HUES48 (cell line): ENCODE measurements around the gene OTUD1.
A peak's percentile ranks its signal among the peaks of the same experiment; 100 is the strongest.

Experiments used
- H3K27ac ChIP-seq: one replicate; pipeline ENCODE4 v1.7.0; 2013; ENCODE audit warnings: low read depth, low read length, inconsistent platforms
- H3K27me3 ChIP-seq: 2 replicates; pipeline ENCODE4 v1.6.1; 2013; ENCODE audit warnings: mild to moderate bottlenecking, low read length; ENCODE audit not compliant: control insufficient read depth, insufficient read depth
- H3K36me3 ChIP-seq: 2 replicates; pipeline ENCODE4 v1.6.1; 2013; ENCODE audit warnings: low read length; ENCODE audit not compliant: control insufficient read depth, insufficient read depth
- H3K4me1 ChIP-seq: 2 replicates; pipeline ENCODE4 v1.6.1; 2013; ENCODE audit warnings: mild to moderate bottlenecking, low read length; ENCODE audit not compliant: control insufficient read depth, insufficient read depth
- H3K4me3 ChIP-seq: 2 replicates; pipeline ENCODE4 v1.5.1; 2013; ENCODE audit warnings: mild to moderate bottlenecking, low read depth, low read length
- H3K9ac ChIP-seq: 2 replicates; pipeline ENCODE4 v1.6.1; 2013; ENCODE audit warnings: mild to moderate bottlenecking, low read depth, low read length, moderate library complexity
- H3K9me3 ChIP-seq: 2 replicates; pipeline ENCODE4 v1.6.1; 2013; ENCODE audit warnings: low read length; ENCODE audit not compliant: control insufficient read depth, insufficient read depth

The OTUD1 gene

GRCh38 chr10:23404461-23404980 is 34.4 kb upstream of the OTUD1 start:
- H3K4me1 ChIP-seq, result peaks cover 6% of the 10 kb centered on the region; the same call in 1 of the 2 replicates
- no peak overlapping the region for H3K9ac ChIP-seq
- no peaks in the 10 kb centered on the region for H3K9me3 ChIP-seq
- H3K36me3 ChIP-seq, result no peaks in the 10 kb centered on the region
- no peak overlapping the region for H3K4me3 ChIP-seq
- H3K27me3 ChIP-seq, result no peaks in the 10 kb centered on the region
- no peak overlapping the region for H3K27ac ChIP-seq

- H3K27ac ChIP-seq, result no peak overlapping the region
- H3K9ac ChIP-seq, result no peak overlapping the region
- no peaks in the 10 kb centered on the region for H3K36me3 ChIP-seq
- H3K4me1 ChIP-seq, result peaks cover 6% of the 10 kb centered on the region; the same call in 1 of the 2 replicates
- H3K9me3 ChIP-seq, result no peaks in the 10 kb centered on the region
- no peaks in the 10 kb centered on the region for H3K27me3 ChIP-seq
- no peak overlapping the region for H3K4me3 ChIP-seq
Measured at GRCh38 chr10:23405540-23405939, 33.3 kb upstream of the OTUD1 start.

- H3K4me3 ChIP-seq, result no peak overlapping the region
- no peak overlapping the region for H3K9ac ChIP-seq
- no peaks in the 10 kb centered on the region for H3K27me3 ChIP-seq
- H3K36me3 ChIP-seq, result no peaks in the 10 kb centered on the region
- H3K4me1 ChIP-seq, result peaks cover 6% of the 10 kb centered on the region; the same call in 1 of the 2 replicates
- H3K27ac ChIP-seq, result no peak overlapping the region
- no peaks in the 10 kb centered on the region for H3K9me3 ChIP-seq
Measured at GRCh38 chr10:23406409-23406808, 32.5 kb upstream of the OTUD1 start.

- Histone ChIP-seq H3K27me3 (no peaks in the 10 kb centered on the region), H3K4me1 (peaks cover 12% of the 10 kb centered on the region; the same call in 1 of the 2 replicates), H3K36me3 (no peaks in the 10 kb centered on the region), H3K9me3 (no peaks in the 10 kb centered on the region), H3K9ac (no peak overlapping the region), H3K27ac (no peak overlapping the region), H3K4me3 (no peak overlapping the region)
Measured at GRCh38 chr10:23408330-23408976, 30.4 kb upstream of the OTUD1 start.

- Histone ChIP-seq H3K4me1 (peaks cover 6% of the 10 kb centered on the region), H3K27ac (no peak overlapping the region), H3K36me3 (no peaks in the 10 kb centered on the region), H3K9ac (no peak overlapping the region), H3K9me3 (no peaks in the 10 kb centered on the region), H3K4me3 (no peak overlapping the region), H3K27me3 (no peaks in the 10 kb centered on the region)
Measured at GRCh38 chr10:23412223-23412622, 26.7 kb upstream of the OTUD1 start.

GRCh38 chr10:23413629-23414089 is 25.2 kb upstream of the OTUD1 start:
- H3K27ac ChIP-seq, result no peak overlapping the region
- no peak overlapping the region for H3K4me3 ChIP-seq
- no peak overlapping the region for H3K9ac ChIP-seq
- no peaks in the 10 kb centered on the region for H3K27me3 ChIP-seq
- H3K36me3 ChIP-seq, result no peaks in the 10 kb centered on the region
- H3K9me3 ChIP-seq, result no peaks in the 10 kb centered on the region
- peaks cover 16% of the 10 kb centered on the region for H3K4me1 ChIP-seq

- Histone ChIP-seq H3K27me3 (no peaks in the 10 kb centered on the region), H3K9me3 (no peaks in the 10 kb centered on the region), H3K9ac (no peak overlapping the region), H3K36me3 (no peaks in the 10 kb centered on the region), H3K4me1 (peaks cover 26% of the 10 kb centered on the region), H3K27ac (no peak overlapping the region), H3K4me3 (no peak overlapping the region)
Measured at GRCh38 chr10:23414658-23415057, 24.2 kb upstream of the OTUD1 start.

GRCh38 chr10:23417254-23417653 is 21.6 kb upstream of the OTUD1 start:
- Histone ChIP-seq H3K9ac (no peak overlapping the region), H3K9me3 (no peaks in the 10 kb centered on the region), H3K4me1 (peaks cover 25% of the 10 kb centered on the region), H3K27me3 (no peaks in the 10 kb centered on the region), H3K27ac (no peak overlapping the region), H3K36me3 (no peaks in the 10 kb centered on the region), H3K4me3 (no peak overlapping the region)

- Histone ChIP-seq H3K9me3 (no peaks in the 10 kb centered on the region), H3K36me3 (no peaks in the 10 kb centered on the region), H3K27me3 (no peaks in the 10 kb centered on the region), H3K27ac (peak overlapping the region; percentile 52), H3K9ac (no peak overlapping the region), H3K4me1 (peaks cover 24% of the 10 kb centered on the region), H3K4me3 (no peak overlapping the region)
Measured at GRCh38 chr10:23418051-23418681, 20.7 kb upstream of the OTUD1 start.

GRCh38 chr10:23419201-23419600 is 19.7 kb upstream of the OTUD1 start:
- Histone ChIP-seq H3K4me1 (peaks cover 24% of the 10 kb centered on the region), H3K27ac (no peak overlapping the region), H3K36me3 (no peaks in the 10 kb centered on the region)

GRCh38 chr10:23419655-23420329 is 19.1 kb upstream of the OTUD1 start:
- Histone ChIP-seq H3K27ac (no peak overlapping the region), H3K36me3 (no peaks in the 10 kb centered on the region), H3K9me3 (no peaks in the 10 kb centered on the region), H3K9ac (no peak overlapping the region), H3K4me1 (peaks cover 24% of the 10 kb centered on the region), H3K4me3 (no peak overlapping the region), H3K27me3 (no peaks in the 10 kb centered on the region)

More at GRCh38 chr10:23419201-23419600, 19.7 kb upstream of the OTUD1 start:
- H3K9ac ChIP-seq, result no peak overlapping the region
- H3K4me3 ChIP-seq, result no peak overlapping the region
- H3K27me3 ChIP-seq, result no peaks in the 10 kb centered on the region
- H3K9me3 ChIP-seq, result no peaks in the 10 kb centered on the region
